Measurements from ENCODE around the gene HIF1A.

GRCh38 chr14:61698206-61698980 lies 3.1 kb downstream of the HIF1A start:
- no peak for TF ChIP-seq CTCF (IDR thresholded peaks at IDR 0.05; ENCODE audit: insufficient read depth, low read length, poor library complexity, severe bottlenecking)
- TF ChIP-seq EZH2phosphoT487 (conservative IDR thresholded peaks at IDR 0.05; ENCODE audit: low read length) = no peak
